Measurements from ENCODE around the gene MPC1.

Gene MPC1

DNA sequence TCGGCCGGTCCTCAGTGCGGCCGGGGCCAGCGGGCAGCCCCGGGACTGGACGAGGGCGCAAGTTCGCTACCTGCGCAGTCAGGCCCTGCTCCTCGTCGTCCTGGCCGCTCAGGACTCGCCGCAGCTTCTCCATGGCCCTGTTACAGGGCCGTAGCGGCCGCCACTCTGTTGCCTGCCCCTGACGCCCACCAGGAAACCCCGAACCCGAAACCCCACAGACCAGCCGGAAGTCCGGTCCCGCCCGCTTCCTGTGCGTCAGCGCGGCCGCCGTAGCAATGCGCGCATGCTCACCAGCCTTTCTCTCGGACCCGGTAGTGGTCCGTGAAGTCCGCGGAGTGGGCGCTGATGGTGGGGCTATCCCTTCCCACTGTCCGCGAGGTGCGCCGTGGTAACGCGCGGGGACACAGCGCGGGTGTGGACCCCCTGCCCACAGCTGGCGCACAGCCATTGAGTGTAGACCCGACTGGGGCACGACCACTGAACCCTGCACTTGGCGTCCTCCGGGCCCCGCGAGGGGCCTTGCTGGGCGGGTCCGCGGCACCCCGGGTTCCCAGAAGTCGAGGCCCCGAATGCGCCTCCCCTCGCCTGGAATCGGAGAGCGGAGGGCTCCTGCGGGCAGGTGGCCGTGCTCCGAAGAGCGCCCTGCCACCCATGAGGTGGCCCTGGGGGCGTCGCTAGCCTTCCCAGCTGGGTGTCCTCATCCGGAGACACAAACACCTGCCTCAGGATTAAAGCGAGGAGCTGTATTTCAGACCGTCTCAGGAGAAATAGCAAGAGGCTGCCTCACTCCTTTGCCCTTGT is 40.2 kb downstream of the MPC1 start, which contains the start of gene SFT2D1:
TSS of gene SFT2D1 (minus strand) at position 197 of the 801 bp plus-strand sequence. CDS start at position 133, 64 bp downstream.
- Mint-ChIP-seq H3K27me3 (ENCODE audit: low read depth) (peaks cover 2% of the 10 kb centered on the region), H3K4me3 (peak within 1 kb of the TSS; percentile 86), H3K27ac (peak within 1 kb of the TSS; percentile 91), H3K36me3 (ENCODE audit: low read depth) (peaks cover 7% of the 10 kb centered on the region), H3K9me3 (no peaks in the 10 kb centered on the region), H3K4me1 (ENCODE audit: low read depth) (peaks cover 13% of the 10 kb centered on the region)
- DNase-seq (ENCODE audit: low spot score): peak; percentile 89

DNA sequence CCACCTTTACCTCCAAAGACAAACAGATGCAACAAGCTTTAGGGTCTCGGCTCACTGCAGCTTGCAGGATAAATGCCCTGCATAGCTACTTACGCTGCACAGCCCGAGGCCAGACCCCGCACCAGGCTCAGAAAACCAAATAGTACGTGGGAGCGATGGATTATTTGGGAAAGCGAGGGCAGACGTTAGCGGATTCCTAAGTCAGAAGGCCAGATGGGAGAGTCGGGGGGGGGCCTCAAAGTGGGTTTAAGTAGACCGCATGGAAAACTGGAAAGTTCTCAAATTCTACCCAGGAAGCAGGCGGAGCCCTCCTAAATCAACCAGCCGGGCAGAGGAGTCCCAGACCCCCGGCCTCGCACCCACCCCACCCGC is 40.8 kb downstream of the MPC1 start:
- H3K36me3 Mint-ChIP-seq (ENCODE audit: low read depth): peaks cover 12% of the 10 kb centered on the region
- no peaks in the 10 kb centered on the region for H3K9me3 Mint-ChIP-seq
- no peak for DNase-seq (ENCODE audit: low spot score)
- peaks cover 14% of the 10 kb centered on the region for H3K4me1 Mint-ChIP-seq (ENCODE audit: low read depth)
- peak overlapping the region; percentile 86 for H3K4me3 Mint-ChIP-seq
- peaks cover 2% of the 10 kb centered on the region for H3K27me3 Mint-ChIP-seq (ENCODE audit: low read depth)
- H3K27ac Mint-ChIP-seq: peak overlapping the region; percentile 91

DNA sequence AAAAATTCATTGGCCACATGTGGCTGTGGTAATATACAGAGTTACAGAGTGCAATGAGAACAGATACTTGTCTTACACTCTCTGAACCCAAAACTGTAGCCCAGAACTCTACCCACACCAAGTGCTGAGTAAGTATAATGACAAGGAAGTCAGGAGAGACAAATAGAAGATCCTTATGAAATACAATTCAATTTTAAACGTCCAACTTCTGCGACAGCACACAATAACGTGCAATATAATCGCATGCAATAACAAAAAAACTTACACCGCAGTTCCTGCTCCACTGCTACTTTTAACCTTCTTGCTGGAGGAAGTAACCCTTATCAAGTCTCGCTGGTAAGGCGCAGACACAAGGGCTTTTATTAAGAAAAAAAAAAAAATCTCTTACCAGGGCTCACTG is 41.3 kb downstream of the MPC1 start:
- Mint-ChIP-seq H3K4me1 (ENCODE audit: low read depth) (peaks cover 14% of the 10 kb centered on the region), H3K4me3 (peak overlapping the region; percentile 86), H3K27me3 (ENCODE audit: low read depth) (peaks cover 2% of the 10 kb centered on the region), H3K9me3 (no peaks in the 10 kb centered on the region), H3K27ac (peak overlapping the region; percentile 91), H3K36me3 (ENCODE audit: low read depth) (peaks cover 12% of the 10 kb centered on the region)
- DNase-seq (ENCODE audit: low spot score): no peak

DNA sequence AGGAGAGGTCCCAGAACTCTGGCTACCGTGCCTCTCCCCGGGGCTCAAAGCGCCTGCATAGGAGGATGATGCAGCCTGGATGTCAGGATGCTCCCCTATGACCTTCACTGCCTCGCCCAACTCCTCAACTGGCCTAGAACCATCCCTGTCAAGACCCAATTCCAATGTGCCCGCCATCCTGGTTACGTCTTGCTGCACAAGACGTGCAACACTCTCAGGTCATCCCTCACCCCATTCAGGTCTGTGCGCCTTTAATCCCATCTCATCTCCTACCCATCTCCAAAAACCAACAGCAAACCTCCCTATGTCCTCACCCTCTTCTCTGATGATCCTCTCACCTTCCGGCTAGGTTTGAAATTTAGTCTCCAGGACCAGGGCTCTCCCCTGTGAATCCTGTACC is 43.9 kb downstream of the MPC1 start:
- H3K27me3 Mint-ChIP-seq (ENCODE audit: low read depth): no peaks in the 10 kb centered on the region
- H3K27ac Mint-ChIP-seq: no peak overlapping the region
- no peak overlapping the region for H3K4me3 Mint-ChIP-seq
- peaks cover 27% of the 10 kb centered on the region for H3K4me1 Mint-ChIP-seq (ENCODE audit: low read depth)
- no peak for DNase-seq (ENCODE audit: low spot score)
- H3K36me3 Mint-ChIP-seq (ENCODE audit: low read depth): peaks cover 31% of the 10 kb centered on the region
- no peaks in the 10 kb centered on the region for H3K9me3 Mint-ChIP-seq

DNA sequence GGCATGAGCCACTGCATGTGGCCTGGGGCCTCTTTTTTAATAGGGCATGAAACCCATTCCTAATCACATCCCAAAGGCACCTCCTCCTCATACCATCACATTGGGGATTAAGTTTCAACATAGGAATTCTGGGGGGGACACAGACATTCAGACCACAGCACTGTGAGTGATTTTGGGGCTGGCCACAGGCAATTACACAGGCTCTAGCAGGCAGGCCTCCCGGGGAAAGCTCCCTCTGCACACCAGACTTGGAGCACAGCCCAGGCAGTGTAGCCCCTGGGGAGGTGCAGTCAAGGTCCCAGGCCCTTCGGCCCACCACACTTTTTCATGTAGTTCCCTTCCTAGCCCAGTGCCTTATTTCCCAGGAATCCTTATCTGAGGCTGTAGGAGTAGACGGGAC is 45.9 kb downstream of the MPC1 start:
- H3K9me3 Mint-ChIP-seq: no peaks in the 10 kb centered on the region
- H3K36me3 Mint-ChIP-seq (ENCODE audit: low read depth): peaks cover 45% of the 10 kb centered on the region
- H3K27me3 Mint-ChIP-seq (ENCODE audit: low read depth): no peaks in the 10 kb centered on the region
- peaks cover 41% of the 10 kb centered on the region for H3K4me1 Mint-ChIP-seq (ENCODE audit: low read depth)
- DNase-seq (ENCODE audit: low spot score): no peak
- H3K4me3 Mint-ChIP-seq: no peak overlapping the region
- H3K27ac Mint-ChIP-seq: no peak overlapping the region

DNA sequence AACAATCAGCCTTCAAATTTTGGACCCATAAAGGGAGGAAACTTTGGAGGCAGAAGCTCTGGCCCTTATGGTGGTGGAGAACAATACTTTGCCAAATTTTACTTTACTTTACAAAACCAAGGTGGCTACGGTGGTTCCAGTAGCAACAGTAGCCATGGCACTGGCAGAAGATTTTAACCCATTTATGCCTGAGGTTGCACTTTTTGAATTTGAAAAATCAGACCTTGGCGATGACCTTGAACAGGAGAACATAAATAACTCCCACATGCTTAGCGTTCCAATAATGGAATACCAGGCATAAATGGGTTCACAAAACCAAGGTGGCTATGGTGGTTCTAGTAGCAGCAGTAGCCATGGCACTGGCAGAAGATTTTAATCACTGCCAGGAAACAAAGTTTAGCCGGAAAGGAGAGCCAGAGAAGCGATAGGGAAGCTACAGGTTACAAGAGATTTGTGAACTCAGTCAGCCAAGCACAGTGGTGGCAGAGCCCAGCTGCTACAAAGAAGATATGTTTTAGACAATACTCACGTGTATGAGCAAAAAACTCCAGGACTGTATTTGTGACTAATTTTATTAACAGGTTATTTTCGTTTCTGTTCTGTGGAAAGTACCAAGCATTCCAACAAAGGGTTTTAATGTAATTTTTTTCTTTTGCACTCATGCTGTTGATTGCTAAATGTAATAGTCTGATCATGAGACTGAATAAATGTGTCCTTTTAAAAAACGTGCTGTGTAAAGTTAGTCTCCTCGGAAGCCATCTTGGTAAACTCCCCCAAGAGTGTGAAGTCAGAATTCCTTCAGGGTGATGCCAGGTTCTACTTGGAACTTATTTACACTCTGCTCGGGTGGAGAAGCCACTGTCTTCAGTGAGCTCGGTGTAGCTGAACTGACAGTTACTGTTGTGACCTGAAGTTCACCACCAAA is 47.1 kb downstream of the MPC1 start:
- no peak for DNase-seq (ENCODE audit: low spot score)
- Mint-ChIP-seq H3K4me3 (no peak overlapping the region), H3K27me3 (ENCODE audit: low read depth) (no peaks in the 10 kb centered on the region), H3K36me3 (ENCODE audit: low read depth) (peaks cover 43% of the 10 kb centered on the region), H3K27ac (no peak overlapping the region), H3K9me3 (no peaks in the 10 kb centered on the region), H3K4me1 (ENCODE audit: low read depth) (peaks cover 42% of the 10 kb centered on the region)

DNA sequence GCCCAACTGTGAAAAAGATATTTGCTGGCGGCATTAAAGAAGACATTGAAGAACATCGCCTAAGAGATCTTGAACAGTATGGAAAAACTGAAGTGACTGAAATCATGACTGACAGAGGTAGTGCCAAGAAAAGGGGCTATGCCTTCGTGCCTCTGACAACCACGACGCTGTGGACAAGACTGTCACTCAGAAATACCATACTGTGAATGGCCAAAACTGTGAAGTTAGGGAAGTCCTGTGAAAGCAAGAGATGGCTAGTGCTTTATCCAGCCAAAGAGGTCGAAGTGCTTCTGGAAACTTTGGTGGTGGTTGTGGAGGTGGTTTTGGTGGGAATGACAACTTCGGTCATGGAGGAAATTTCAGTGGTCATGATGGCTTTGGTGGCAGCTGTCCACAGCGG is 47.9 kb downstream of the MPC1 start:
- Mint-ChIP-seq H3K4me3 (peak overlapping the region; percentile 19), H3K4me1 (ENCODE audit: low read depth) (peaks cover 42% of the 10 kb centered on the region), H3K27me3 (ENCODE audit: low read depth) (no peaks in the 10 kb centered on the region), H3K36me3 (ENCODE audit: low read depth) (peaks cover 43% of the 10 kb centered on the region), H3K27ac (no peak overlapping the region), H3K9me3 (no peaks in the 10 kb centered on the region)
- no peak for DNase-seq (ENCODE audit: low spot score)

DNA sequence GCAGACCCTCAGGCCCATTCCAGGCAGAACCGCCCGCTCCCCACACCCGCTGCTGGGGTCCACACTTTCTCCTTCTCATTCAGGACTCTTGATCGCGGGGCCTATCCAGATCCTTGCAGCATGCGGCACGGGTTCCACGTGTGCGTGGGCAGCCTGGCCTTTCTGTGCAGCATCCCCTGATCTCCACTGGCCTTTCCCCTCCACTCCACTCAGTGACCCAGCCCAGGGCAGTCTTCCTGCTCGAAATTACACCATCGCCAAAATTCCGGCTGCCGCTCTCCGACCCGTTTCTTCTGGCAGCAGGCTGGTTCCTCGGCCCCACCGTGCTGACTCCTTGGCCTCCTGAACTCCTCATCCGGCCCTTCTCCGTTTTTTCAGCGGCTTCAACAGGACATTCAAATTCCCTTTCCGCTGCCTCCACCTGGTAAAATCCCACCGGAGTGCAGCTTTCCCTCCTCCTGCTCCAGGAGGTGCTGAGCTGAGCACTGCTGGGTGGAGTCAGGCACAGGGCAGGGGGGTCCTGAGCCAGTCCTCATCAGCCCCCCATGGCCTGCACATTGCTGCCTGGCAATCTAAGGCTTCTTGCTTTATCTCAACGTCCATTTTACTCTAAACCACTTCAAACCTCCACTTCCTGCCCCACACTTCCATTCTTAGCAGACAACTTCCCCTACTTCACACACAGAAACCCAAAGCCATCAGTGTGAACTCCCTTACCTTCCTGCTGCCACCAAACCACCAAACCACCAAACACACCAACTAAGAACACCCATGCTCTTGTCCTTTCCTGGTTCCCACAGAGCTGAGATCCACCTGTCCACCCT is 49.4 kb downstream of the MPC1 start:
- Mint-ChIP-seq H3K4me1 (ENCODE audit: low read depth) (peaks cover 46% of the 10 kb centered on the region), H3K36me3 (ENCODE audit: low read depth) (peaks cover 51% of the 10 kb centered on the region), H3K27ac (peak overlapping the region; percentile 70), H3K4me3 (peak overlapping the region; percentile 76), H3K9me3 (no peaks in the 10 kb centered on the region), H3K27me3 (ENCODE audit: low read depth) (no peaks in the 10 kb centered on the region)
- peak; percentile 44 for DNase-seq (ENCODE audit: low spot score)

DNA sequence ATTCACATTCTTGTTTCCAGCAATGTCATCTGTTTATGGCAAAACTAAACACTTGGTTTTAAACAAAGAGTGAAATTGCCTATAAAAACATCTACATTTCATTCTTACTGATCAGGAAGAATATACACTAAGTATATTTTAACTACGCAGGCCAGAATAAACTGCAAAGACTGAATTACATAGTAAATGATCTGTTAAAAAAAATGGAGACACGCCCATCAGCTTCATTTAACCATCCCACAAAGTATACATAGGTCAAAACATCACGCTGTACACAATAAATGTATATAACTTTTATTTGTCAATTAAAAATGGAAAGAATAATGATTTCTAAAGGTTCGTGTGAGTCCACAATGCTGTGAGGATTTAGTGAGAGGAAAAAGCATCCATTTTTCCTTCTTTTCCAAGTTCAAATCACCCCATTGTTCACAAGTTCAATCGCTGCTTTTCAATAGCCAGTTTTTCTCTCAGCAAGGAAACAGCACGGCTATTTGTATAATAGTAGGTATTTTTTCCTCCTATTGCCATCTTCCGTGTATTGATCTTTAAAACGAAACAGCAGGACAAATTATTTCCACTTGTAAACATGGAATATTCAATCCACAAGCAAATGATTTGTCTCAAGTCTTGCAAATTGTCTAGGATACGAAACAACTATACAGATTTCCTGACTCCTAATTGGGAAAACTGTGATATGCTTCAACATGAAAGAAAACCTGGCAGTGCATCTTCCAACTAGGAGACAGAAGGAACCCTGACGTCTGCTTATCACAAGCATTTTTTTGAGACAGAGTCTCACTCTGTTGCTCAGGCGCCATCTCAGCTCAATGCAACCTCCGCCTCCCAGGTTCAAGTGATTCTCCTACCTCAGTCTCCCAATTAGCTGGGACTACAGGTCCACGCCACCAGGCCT is 51.0 kb downstream of the MPC1 start:
- Mint-ChIP-seq H3K36me3 (ENCODE audit: low read depth) (peaks cover 49% of the 10 kb centered on the region), H3K9me3 (no peaks in the 10 kb centered on the region), H3K27ac (no peak overlapping the region), H3K27me3 (ENCODE audit: low read depth) (no peaks in the 10 kb centered on the region), H3K4me3 (no peak overlapping the region), H3K4me1 (ENCODE audit: low read depth) (peaks cover 40% of the 10 kb centered on the region)
- DNase-seq (ENCODE audit: low spot score): no peak

DNA sequence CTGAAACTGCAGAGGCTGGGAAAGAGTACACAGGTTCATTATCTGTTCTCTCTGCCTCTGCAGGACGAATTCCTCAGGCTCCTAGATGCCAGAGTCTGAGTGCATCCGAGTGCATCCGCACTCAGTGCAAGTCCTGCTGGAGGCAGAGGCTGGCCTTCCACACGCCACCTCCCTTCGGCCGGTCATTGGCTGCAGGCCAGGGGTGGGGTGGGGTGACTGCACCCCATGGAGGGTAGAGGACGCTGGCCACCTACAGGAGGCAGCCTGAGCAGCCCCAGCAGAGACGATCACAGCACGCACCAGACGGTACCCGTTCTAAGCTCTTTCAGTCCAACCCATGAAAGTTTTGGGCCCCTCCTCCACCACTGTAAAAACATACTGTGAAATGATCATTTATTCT is 52.1 kb downstream of the MPC1 start:
- H3K4me1 Mint-ChIP-seq (ENCODE audit: low read depth): peaks cover 40% of the 10 kb centered on the region
- no peak overlapping the region for H3K27ac Mint-ChIP-seq
- H3K36me3 Mint-ChIP-seq (ENCODE audit: low read depth): peaks cover 53% of the 10 kb centered on the region
- no peak overlapping the region for H3K4me3 Mint-ChIP-seq
- H3K27me3 Mint-ChIP-seq (ENCODE audit: low read depth): no peaks in the 10 kb centered on the region
- H3K9me3 Mint-ChIP-seq: no peaks in the 10 kb centered on the region
- DNase-seq (ENCODE audit: low spot score): no peak

DNA sequence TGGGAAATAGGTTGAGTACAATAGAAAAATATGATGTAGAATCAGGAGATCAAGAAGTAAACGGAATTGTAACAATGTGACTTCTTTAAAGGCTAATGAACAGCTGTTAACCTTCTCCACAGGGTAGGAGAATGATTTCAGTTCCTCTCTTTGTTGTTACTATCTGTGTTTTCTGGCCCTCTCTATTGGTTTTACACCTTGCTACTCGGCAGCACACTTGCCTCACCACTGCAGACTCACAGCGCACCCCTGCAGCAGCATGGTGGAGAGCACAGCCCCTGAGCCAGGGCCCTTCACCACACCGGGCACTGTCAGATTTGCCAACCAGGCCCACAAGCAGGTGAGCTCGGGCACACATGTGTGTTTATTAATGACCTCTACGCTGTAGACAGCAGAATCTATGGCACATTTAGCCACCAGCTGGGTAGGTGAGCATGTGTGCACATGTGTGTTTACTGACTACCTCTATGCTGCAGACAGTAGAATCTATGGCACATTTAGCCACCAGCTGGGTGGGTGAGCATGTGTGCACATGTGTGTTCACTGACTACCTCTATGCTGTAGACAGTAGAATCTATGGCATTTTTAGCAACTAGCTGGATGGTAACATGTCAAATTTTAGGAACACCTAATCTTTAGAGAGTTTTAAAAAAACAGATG is 57.2 kb downstream of the MPC1 start:
- Mint-ChIP-seq H3K27ac (no peak overlapping the region), H3K4me1 (ENCODE audit: low read depth) (peaks cover 5% of the 10 kb centered on the region), H3K27me3 (ENCODE audit: low read depth) (no peaks in the 10 kb centered on the region), H3K36me3 (ENCODE audit: low read depth) (peaks cover 43% of the 10 kb centered on the region), H3K9me3 (no peaks in the 10 kb centered on the region), H3K4me3 (no peak overlapping the region)
- DNase-seq (ENCODE audit: low spot score): peak; percentile 2

DNA sequence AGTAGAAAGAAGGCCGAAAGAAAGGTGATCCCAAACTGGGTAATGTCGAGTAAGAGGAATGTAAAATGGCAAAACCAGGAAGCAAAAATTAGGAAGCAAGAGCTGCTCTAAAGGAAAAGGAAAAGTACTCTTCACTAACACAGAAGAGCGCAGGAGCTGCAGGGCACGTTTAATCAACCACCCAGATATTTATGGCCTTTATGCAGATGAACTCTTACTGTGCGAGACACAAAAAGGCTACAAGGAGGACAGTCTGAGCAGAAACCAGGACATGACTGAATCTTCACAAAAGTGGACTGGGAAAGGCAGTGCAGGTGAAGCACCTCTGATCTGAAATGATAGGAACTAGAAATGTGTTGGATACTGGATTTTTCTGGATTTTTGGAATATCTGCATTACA is 59.3 kb downstream of the MPC1 start:
- Mint-ChIP-seq H3K4me1 (ENCODE audit: low read depth) (peaks cover 1% of the 10 kb centered on the region), H3K4me3 (no peak overlapping the region), H3K9me3 (no peaks in the 10 kb centered on the region), H3K36me3 (ENCODE audit: low read depth) (peaks cover 35% of the 10 kb centered on the region), H3K27me3 (ENCODE audit: low read depth) (no peaks in the 10 kb centered on the region), H3K27ac (no peak overlapping the region)
- DNase-seq (ENCODE audit: low spot score): no peak
